K562 (cell line): ENCODE results near the gene LRP10. TPM values are rescaled to one million over a fixed set of nuclear protein-coding genes. Genes with fewer than 3 reads are reported as not detected.

ENCODE experiments used
- ATAC-seq: fragments of 200-7000 bp; cut with Tn5 transposase; 3 replicates; pipeline ENCODE4 v1.9.1; 2020; ENCODE audit warnings: moderate library complexity
- BruUV-seq: library from RNA; stranded (reverse); fragments of 400-500 nt; replicated peaks from 2 replicates; lab custom pipeline; 2021; lab: Mats Ljungman, UMichigan
- CTCF ChIA-PET: fragments of 300-600 bp; formaldehyde crosslinking; extraction: SDS; loops from one replicate; lab custom pipeline; 2021; ENCODE audit warnings: low intra/inter-chr PET ratio; lab: Yijun Ruan, JAX
- POLR2A ChIA-PET: fragments of 300-600, 350-650 bp; sonication (Branson Sonifier 250); formaldehyde crosslinking; extraction: SDS; loops from one replicate; lab custom pipeline; 2021; ENCODE audit warnings: antibody characterized with exemption, inconsistent platforms; lab: Yijun Ruan, JAX
- DNase-seq, 4 experiments: peaks; one replicate each; pipeline versions ENCODE4 v3.0.0 to v3.0.0-alpha.2; 2011 to 2018; ENCODE audit warnings: low spot score in 3 of 4, mixed read lengths in 3 of 4; ENCODE audit errors: extremely low read depth in 1 of 4
- FAIRE-seq: peaks from 2 replicates; lab custom pipeline; 2011; peaks lifted over from hg19 to GRCh38; lab: Jason Lieb, UNC
- H2AFZ ChIP-seq: 2 replicates; pipeline ENCODE4 v1.6.0; 2011; ENCODE audit warnings: low read depth, low read length, control low read depth, inconsistent platforms
- H3K27ac ChIP-seq: fragments of 200-600 bp; 3 replicates; pipeline ENCODE4 v1.8.0; 2011; ENCODE audit warnings: low read depth, mild to moderate bottlenecking, control low read depth, inconsistent platforms, low read length, moderate library complexity, mixed read lengths; ENCODE audit errors: extremely low read depth
- H3K27me3 ChIP-seq, 2 experiments: fragments of 300-600 bp in 1 of 2; 2 replicates in 1 of 2; 3 replicates in 1 of 2; pipeline versions ENCODE4 v1.6.0 to v1.8.0; 2011; ENCODE audit warnings: inconsistent platforms in 2 of 2, low read length in 2 of 2, mild to moderate bottlenecking in 1 of 2, mixed read lengths in 1 of 2, moderate library complexity in 1 of 2; ENCODE audit not compliant: control insufficient read depth in 2 of 2, insufficient read depth in 2 of 2
- H3K36me3 ChIP-seq: fragments of 300-600 bp; 3 replicates; pipeline ENCODE4 v1.8.0; 2011; ENCODE audit warnings: mild to moderate bottlenecking, low read length, inconsistent platforms; ENCODE audit not compliant: control insufficient read depth, insufficient read depth
- H3K4me1 ChIP-seq, 2 experiments: fragments of 200-600 bp in 1 of 2; replicated peaks in 1 of 2; 2 replicates in 1 of 2; 3 replicates in 1 of 2; pipeline versions ENCODE4 v1.5.1 to v1.8.0; 2011; ENCODE audit warnings: inconsistent platforms in 2 of 2, low read length in 2 of 2, mild to moderate bottlenecking in 1 of 2, mixed read lengths in 1 of 2, moderate library complexity in 1 of 2; ENCODE audit not compliant: control insufficient read depth in 2 of 2, insufficient read depth in 2 of 2
- H3K4me2 ChIP-seq: 2 replicates; pipeline ENCODE4 v1.6.1; 2011; ENCODE audit warnings: low read length, control low read depth, inconsistent platforms, mixed read lengths; ENCODE audit not compliant: insufficient read depth
- H3K4me3 ChIP-seq: fragments of 200-600 bp; sonication (generic), shearing (Covaris generic); 2 replicates; pipeline ENCODE4 v1.5.1; 2016; ENCODE audit warnings: control low read depth, inconsistent platforms
- H3K79me2 ChIP-seq: fragments of 200-600 bp; 3 replicates; pipeline ENCODE4 v1.8.0; 2011; ENCODE audit warnings: low read length, inconsistent platforms; ENCODE audit not compliant: control insufficient read depth, insufficient read depth
- H3K9ac ChIP-seq, 2 experiments: 2 replicates each; pipeline versions ENCODE4 v1.6.0 to v1.6.1; 2011; ENCODE audit warnings: low read depth in 2 of 2, low read length in 2 of 2, control low read depth in 1 of 2, inconsistent platforms in 1 of 2, mild to moderate bottlenecking in 1 of 2, mixed read lengths in 1 of 2; ENCODE audit not compliant: insufficient read depth in 1 of 2
- H3K9me1 ChIP-seq: one replicate; pipeline ENCODE4 v1.6.0; 2011; ENCODE audit warnings: inconsistent platforms, mild to moderate bottlenecking, low read length, moderate library complexity; ENCODE audit not compliant: control insufficient read depth, insufficient read depth
- H3K9me3 ChIP-seq: replicated peaks from 2 replicates; pipeline ENCODE4 v1.5.1; 2011; ENCODE audit warnings: low read depth, low read length, inconsistent platforms; ENCODE audit not compliant: control insufficient read depth, insufficient read depth
- H4K20me1 ChIP-seq: replicated peaks from 2 replicates; pipeline ENCODE4 v1.6.1; 2011; ENCODE audit warnings: low read length, inconsistent platforms, mixed read lengths; ENCODE audit not compliant: control insufficient read depth, insufficient read depth
- BRCA1 ChIP-seq, 2 experiments: fragments of 450-650 bp in 1 of 2; sonication (generic) in 1 of 2; formaldehyde crosslinking in 1 of 2; IDR thresholded peaks; 2 replicates each; pipeline versions ENCODE4 v1.5.0 to v1.6.1; 2017 to 2020; ENCODE audit warnings: mild to moderate bottlenecking in 1 of 2, missing genetic modification reagents in 1 of 2
- POLR2G ChIP-seq: fragments of 200-400 bp; formaldehyde crosslinking; IDR thresholded peaks from 2 replicates; pipeline ENCODE4 v1.6.1; 2017; ENCODE audit warnings: low read depth, mild to moderate bottlenecking, antibody characterized with exemption, low read length, moderate library complexity
- RBFOX2 ChIP-seq: fragments of 200-400 bp; formaldehyde crosslinking; IDR thresholded peaks from 2 replicates; pipeline ENCODE4 v1.6.1; 2017; ENCODE audit warnings: low read depth, mild to moderate bottlenecking, low read length, moderate library complexity
- WGBS: fragments of 100-300 bp; shearing (Covaris generic); methylation state at CpG from one replicate; pipeline ENCODE4 v1.1.6; 2016; ENCODE audit warnings: low coverage, mixed read lengths; ENCODE audit not compliant: insufficient coverage; ENCODE audit errors: missing lambda C conversion rate; 5-methylcytosine and 5-hydroxymethylcytosine counted together
- in situ Hi-C: fragments of 300-500 bp; cut with MboI; formaldehyde crosslinking; loops from 4 replicates; pipeline ENCODE4 v1.15.0; 2018; ENCODE audit warnings: inconsistent platforms, mixed read lengths
- intact Hi-C: fragments of 100-400 bp; cut with micrococcal nuclease; formaldehyde crosslinking; loops from 2 replicates; pipeline ENCODE4 v1.14.2; 2022
- polyA plus RNA-seq, 8 experiments: library from polyadenylated mRNA; depleted of rRNA in 4 of 8; stranded (reverse) in 5 of 8; unstranded in 3 of 8; fragments of >200 nt; fragmentation: Nextera tagmentation in 2 of 8; fragmentation: Illumina TruSeq in 1 of 8; extraction: Ambion mirVana in 2 of 8; extraction: Trizol in 1 of 8; gene quantifications; 2 replicates each; pipeline versions ENCODE4 v1.2.1 to v1.2.3, GENCODE V29; 2011 to 2014; ENCODE audit warnings: inconsistent platforms in 1 of 8, missing spikeins in 1 of 8
- total RNA-seq, 7 experiments: library from RNA; depleted of rRNA in 6 of 7; stranded (reverse); fragments of >200 nt in 6 of 7; fragmentation: Illumina TruSeq in 2 of 7; extraction: Trizol in 2 of 7; gene quantifications; 2 replicates each; pipeline versions ENCODE4 v1.2.1 to v1.2.3, GENCODE V29; 2011 to 2021; ENCODE audit warnings: low replicate concordance in 1 of 7

The LRP10 gene
- total and polyA plus RNA-seq, 9 of the 15 experiments (the other 6 are each of a cell fraction or from before 2014, with no cell fraction given) = 1.3 to 45.5 (median 10.9) TPM

DNA sequence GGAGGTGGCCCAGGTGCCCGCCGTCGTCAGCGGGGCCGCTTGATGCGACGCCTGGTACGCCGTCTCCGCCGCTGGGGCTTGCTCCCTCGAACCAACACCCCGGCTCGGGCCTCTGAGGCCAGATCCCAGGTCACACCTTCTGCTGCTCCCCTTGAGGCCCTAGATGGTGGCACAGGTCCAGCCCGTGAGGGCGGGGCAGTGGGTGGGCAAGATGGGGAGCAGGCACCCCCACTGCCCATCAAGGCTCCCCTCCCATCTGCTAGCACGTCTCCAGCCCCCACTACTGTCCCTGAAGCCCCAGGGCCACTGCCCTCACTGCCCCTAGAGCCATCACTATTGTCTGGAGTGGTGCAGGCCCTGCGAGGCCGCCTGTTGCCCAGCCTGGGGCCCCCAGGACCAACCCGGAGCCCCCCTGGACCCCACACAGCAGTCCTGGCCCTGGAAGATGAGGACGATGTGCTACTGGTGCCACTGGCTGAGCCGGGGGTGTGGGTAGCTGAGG lies 5.5 kb downstream of the LRP10 start:
- intact Hi-C loops = no loop called here
- no peak for FAIRE-seq
- no peak overlapping the region for H3K4me2 ChIP-seq
- H4K20me1 ChIP-seq = peaks cover 5% of the 10 kb centered on the region; the same call in 1 of the 2 replicates
- no peak overlapping the region for H3K4me3 ChIP-seq
- H2AFZ ChIP-seq = no peak overlapping the region
- in situ Hi-C loops = no loop called here
- H3K4me1 ChIP-seq = peaks cover 0 to 16% of the 10 kb centered on the region in 2 experiments; a peak in 3 of 5 replicates
- ChIA-PET CTCF (no interaction called here), POLR2A (no interaction called here)
- TF ChIP-seq RBFOX2 (peak; percentile 59), BRCA1 (IDR thresholded peaks at IDR 0.05) (no peak), BRCA1 (CRISPR knock-in tag; IDR thresholded peaks at IDR 0.05) (no peak), POLR2G (peak; percentile 57)
- peaks cover 12% of the 10 kb centered on the region for H3K79me2 ChIP-seq
- no peaks in the 10 kb centered on the region for H3K9me3 ChIP-seq
- peaks cover 47% of the 10 kb centered on the region; the same call in 2 of the 3 replicates for H3K36me3 ChIP-seq
- no peak for ATAC-seq
- no peaks in the 10 kb centered on the region for H3K27me3 ChIP-seq
- BruUV-seq = no TSS peak
- no peak for DNase-seq
- no peaks in the 10 kb centered on the region for H3K9me1 ChIP-seq
- 94% methylated on average over 19 of the region's 22 CpGs for WGBS
- no peak overlapping the region for H3K27ac ChIP-seq
- H3K9ac ChIP-seq = no peak overlapping the region
